DOHH2 (cell line): ENCODE measurements around the gene PHACTR1.

Experiments used
- EZH2phosphoT487 ChIP-seq: fragments of 200-600 bp; sonication (generic); IDR thresholded peaks from 2 replicates; pipeline ENCODE4 v1.6.1; 2017; ENCODE audit warnings: borderline replicate concordance, mild to moderate bottlenecking, antibody characterized with exemption, low read length, moderate library complexity, mixed read lengths
- TF ChIP-seq, protein P1 (sequence below): fragments of 200-600 bp; sonication (generic); IDR thresholded peaks from one replicate; pipeline ENCODE4 v1.5.1; 2014; ENCODE audit warnings: antibody characterized with exemption, mild to moderate bottlenecking, low read depth, low read length; ENCODE audit not compliant: poor library complexity, severe bottlenecking

DNA sequence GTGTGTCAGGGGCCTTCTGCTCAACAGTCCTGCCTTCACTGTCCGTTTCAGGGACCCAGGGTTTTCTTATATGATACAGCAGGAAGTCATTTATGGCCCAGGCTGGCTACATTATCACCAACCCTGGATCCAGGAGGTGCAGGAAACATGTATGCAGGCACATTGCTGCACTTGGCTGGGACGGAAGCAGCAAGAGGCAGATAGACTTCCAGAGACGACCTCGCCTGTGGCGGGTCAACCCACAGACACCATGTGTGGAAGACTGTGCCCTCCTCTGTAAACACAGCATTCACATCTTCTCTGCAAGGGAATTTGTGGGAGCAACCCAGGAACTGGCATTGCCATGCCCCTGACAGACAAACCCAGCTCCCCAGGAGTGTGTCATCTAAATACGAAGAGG, 568.1 kb downstream of the PHACTR1 start:
- TF ChIP-seq, protein P1, sequence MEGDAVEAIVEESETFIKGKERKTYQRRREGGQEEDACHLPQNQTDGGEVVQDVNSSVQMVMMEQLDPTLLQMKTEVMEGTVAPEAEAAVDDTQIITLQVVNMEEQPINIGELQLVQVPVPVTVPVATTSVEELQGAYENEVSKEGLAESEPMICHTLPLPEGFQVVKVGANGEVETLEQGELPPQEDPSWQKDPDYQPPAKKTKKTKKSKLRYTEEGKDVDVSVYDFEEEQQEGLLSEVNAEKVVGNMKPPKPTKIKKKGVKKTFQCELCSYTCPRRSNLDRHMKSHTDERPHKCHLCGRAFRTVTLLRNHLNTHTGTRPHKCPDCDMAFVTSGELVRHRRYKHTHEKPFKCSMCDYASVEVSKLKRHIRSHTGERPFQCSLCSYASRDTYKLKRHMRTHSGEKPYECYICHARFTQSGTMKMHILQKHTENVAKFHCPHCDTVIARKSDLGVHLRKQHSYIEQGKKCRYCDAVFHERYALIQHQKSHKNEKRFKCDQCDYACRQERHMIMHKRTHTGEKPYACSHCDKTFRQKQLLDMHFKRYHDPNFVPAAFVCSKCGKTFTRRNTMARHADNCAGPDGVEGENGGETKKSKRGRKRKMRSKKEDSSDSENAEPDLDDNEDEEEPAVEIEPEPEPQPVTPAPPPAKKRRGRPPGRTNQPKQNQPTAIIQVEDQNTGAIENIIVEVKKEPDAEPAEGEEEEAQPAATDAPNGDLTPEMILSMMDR = no peak
- TF ChIP-seq EZH2phosphoT487 = no peak
